ENCODE data around the gene CASP6. TPM values are rescaled to one million over a fixed set of nuclear protein-coding genes. Genes with fewer than 3 reads are reported as not detected.

The CASP6 gene
- total RNA-seq, 1 experiment from 2014 or later, result 27.0 TPM

- peak within 1 kb of the TSS; percentile 98 for H3K4me3 ChIP-seq
- no peaks in the 10 kb centered on the region for H3K36me3 ChIP-seq
- peak within 1 kb of the TSS; percentile 63 for H3K27ac ChIP-seq
- DNase-seq, result peak; percentile 60 to 75
- H3K4me1 ChIP-seq, result 0 out of 2 replicates have a peak, but pooled peaks cover 7% of the 10 kb centered on the region
- H3K9me3 ChIP-seq (replicated peaks), result no peaks in the 10 kb centered on the region
- no peaks in the 10 kb centered on the region for H3K27me3 ChIP-seq
Observed at GRCh38 chr4:109729718-109730618, 26.7 kb upstream of the CASP6 start, which contains the start of gene PLA2G12A. Gene PLA2G12A, minus strand, starts transcription at chr4:109730070. Its CDS starts 261 bp downstream, at chr4:109729809.

- Histone ChIP-seq H3K27ac (peak overlapping the region; percentile 10; the same call in 1 of the 2 replicates), H3K4me1 (0 out of 2 replicates have a peak, but pooled peaks cover 7% of the 10 kb centered on the region), H3K36me3 (no peaks in the 10 kb centered on the region), H3K9me3 (replicated peaks) (no peaks in the 10 kb centered on the region), H3K4me3 (peak overlapping the region; percentile 98), H3K27me3 (no peaks in the 10 kb centered on the region)
- peak in 1 of 2 experiments; percentile 29 for DNase-seq
Observed at GRCh38 chr4:109729117-109729717, 26.0 kb upstream of the CASP6 start.

GRCh38 chr4:109728385-109728784, 25.1 kb upstream of the CASP6 start:
- Histone ChIP-seq H3K9me3 (replicated peaks) (no peaks in the 10 kb centered on the region), H3K27ac (no peak overlapping the region), H3K36me3 (no peaks in the 10 kb centered on the region), H3K4me3 (peak overlapping the region; percentile 98), H3K27me3 (no peaks in the 10 kb centered on the region), H3K4me1 (0 out of 2 replicates have a peak, but pooled peaks cover 7% of the 10 kb centered on the region)
- no peak for DNase-seq

- Histone ChIP-seq H3K4me1 (no peaks in the 10 kb centered on the region), H3K9me3 (replicated peaks) (no peaks in the 10 kb centered on the region), H3K27ac (no peak overlapping the region), H3K4me3 (no peak overlapping the region), H3K36me3 (no peaks in the 10 kb centered on the region; the same call in 1 of the 2 replicates), H3K27me3 (no peaks in the 10 kb centered on the region)
- no peak for DNase-seq
Observed at GRCh38 chr4:109723110-109723509, 19.9 kb upstream of the CASP6 start.

- DNase-seq, result no peak
- Histone ChIP-seq H3K27ac (no peak overlapping the region), H3K36me3 (no peaks in the 10 kb centered on the region; the same call in 1 of the 2 replicates), H3K4me1 (no peaks in the 10 kb centered on the region), H3K27me3 (no peaks in the 10 kb centered on the region), H3K9me3 (replicated peaks) (no peaks in the 10 kb centered on the region), H3K4me3 (no peak overlapping the region)
Observed at GRCh38 chr4:109722357-109722756, 19.1 kb upstream of the CASP6 start.

GRCh38 chr4:109721033-109721432, 17.8 kb upstream of the CASP6 start:
- Histone ChIP-seq H3K27ac (no peak overlapping the region), H3K36me3 (no peaks in the 10 kb centered on the region; the same call in 1 of the 2 replicates), H3K27me3 (no peaks in the 10 kb centered on the region), H3K4me3 (no peak overlapping the region), H3K9me3 (replicated peaks) (no peaks in the 10 kb centered on the region), H3K4me1 (no peaks in the 10 kb centered on the region)
- DNase-seq, result no peak

- DNase-seq, result no peak
- H3K36me3 ChIP-seq, result peaks cover 2% of the 10 kb centered on the region; the same call in 1 of the 2 replicates
- H3K27ac ChIP-seq, result no peak overlapping the region
- H3K9me3 ChIP-seq (replicated peaks), result no peaks in the 10 kb centered on the region
- H3K27me3 ChIP-seq, result no peaks in the 10 kb centered on the region
- no peak overlapping the region for H3K4me3 ChIP-seq
- no peaks in the 10 kb centered on the region for H3K4me1 ChIP-seq
Observed at GRCh38 chr4:109719604-109720003, 16.4 kb upstream of the CASP6 start.

GRCh38 chr4:109718759-109719158, 15.5 kb upstream of the CASP6 start:
- Histone ChIP-seq H3K27ac (no peak overlapping the region), H3K36me3 (peaks cover 4% of the 10 kb centered on the region), H3K4me1 (no peaks in the 10 kb centered on the region), H3K9me3 (replicated peaks) (no peaks in the 10 kb centered on the region), H3K4me3 (no peak overlapping the region), H3K27me3 (no peaks in the 10 kb centered on the region)
- DNase-seq, result no peak

- Histone ChIP-seq H3K27me3 (no peaks in the 10 kb centered on the region), H3K36me3 (peaks cover 7% of the 10 kb centered on the region; the same call in 1 of the 2 replicates), H3K4me1 (no peaks in the 10 kb centered on the region), H3K9me3 (replicated peaks) (no peaks in the 10 kb centered on the region), H3K27ac (no peak overlapping the region), H3K4me3 (no peak overlapping the region)
- DNase-seq, result no peak
Observed at GRCh38 chr4:109713500-109713899, 10.3 kb upstream of the CASP6 start.

- Histone ChIP-seq H3K27me3 (no peaks in the 10 kb centered on the region), H3K9me3 (replicated peaks) (no peaks in the 10 kb centered on the region), H3K4me3 (no peak overlapping the region), H3K4me1 (peaks cover 3% of the 10 kb centered on the region; the same call in 1 of the 2 replicates), H3K36me3 (peaks cover 5% of the 10 kb centered on the region; the same call in 1 of the 2 replicates), H3K27ac (no peak overlapping the region)
- no peak for DNase-seq
Observed at GRCh38 chr4:109708990-109709389, 5.7 kb upstream of the CASP6 start.

GRCh38 chr4:109708435-109708834, 5.2 kb upstream of the CASP6 start:
- Histone ChIP-seq H3K27ac (no peak overlapping the region), H3K4me1 (peaks cover 5% of the 10 kb centered on the region; the same call in 1 of the 2 replicates), H3K9me3 (replicated peaks) (no peaks in the 10 kb centered on the region), H3K27me3 (no peaks in the 10 kb centered on the region), H3K36me3 (0 out of 2 replicates have a peak, but pooled peaks cover under 1% of the 10 kb centered on the region), H3K4me3 (no peak overlapping the region)
- DNase-seq, result no peak

GRCh38 chr4:109703664-109704361, 568 bp upstream of the CASP6 start:
- H3K4me3 ChIP-seq, result peak overlapping the region; percentile 73
- H3K9me3 ChIP-seq (replicated peaks), result no peaks in the 10 kb centered on the region
- no peaks in the 10 kb centered on the region; the same call in 1 of the 2 replicates for H3K36me3 ChIP-seq
- H3K27me3 ChIP-seq, result no peaks in the 10 kb centered on the region
- H3K27ac ChIP-seq, result peak overlapping the region; percentile 64
- H3K4me1 ChIP-seq, result peaks cover 5% of the 10 kb centered on the region; the same call in 1 of the 2 replicates
- peak in 1 of 2 experiments; percentile 23 for DNase-seq

GRCh38 chr4:109701566-109702410, 1.5 kb downstream of the CASP6 start:
- peak overlapping the region; percentile 64; the same call in 1 of the 2 replicates for H3K27ac ChIP-seq
- peaks cover 5% of the 10 kb centered on the region; the same call in 1 of the 2 replicates for H3K4me1 ChIP-seq
- H3K27me3 ChIP-seq, result no peaks in the 10 kb centered on the region
- no peaks in the 10 kb centered on the region for H3K9me3 ChIP-seq (replicated peaks)
- DNase-seq, result peak in 1 of 2 experiments; percentile 10
- H3K36me3 ChIP-seq, result peaks cover 2% of the 10 kb centered on the region; the same call in 1 of the 2 replicates
- peak overlapping the region; percentile 73 for H3K4me3 ChIP-seq

Data from SJCRH30 (cell line).